Skeletal muscle tissue (tissue), 4 donors: Measurements from ENCODE around the gene OR10A6. TPM values are rescaled to one million over a fixed set of nuclear protein-coding genes. Genes with fewer than 3 reads are reported as not detected.

Experiments used
- H3K27ac ChIP-seq: one replicate; pipeline ENCODE4 v1.7.0; 2013; ENCODE audit warnings: mild to moderate bottlenecking, low read depth, low read length, inconsistent platforms
- H3K27me3 ChIP-seq, 3 donors: one replicate each; pipeline ENCODE4 v1.7.0; 2013; ENCODE audit warnings: low read length in 3 of 3; ENCODE audit not compliant: control insufficient read depth in 3 of 3, insufficient read depth in 3 of 3
- H3K36me3 ChIP-seq, 3 donors: one replicate each; pipeline ENCODE4 v1.7.0; 2013; ENCODE audit warnings: low read length in 3 of 3; ENCODE audit not compliant: control insufficient read depth in 3 of 3, insufficient read depth in 3 of 3
- H3K4me1 ChIP-seq, 3 donors: one replicate each; pipeline ENCODE4 v1.7.0; 2013; ENCODE audit warnings: low read length in 3 of 3, mild to moderate bottlenecking in 3 of 3; ENCODE audit not compliant: control insufficient read depth in 3 of 3, insufficient read depth in 3 of 3
- H3K4me3 ChIP-seq, 3 donors: one replicate each; pipeline ENCODE4 v1.7.0; 2013; ENCODE audit warnings: low read length in 3 of 3
- H3K9ac ChIP-seq, 3 donors: one replicate each; pipeline ENCODE4 v1.7.0; 2013; ENCODE audit warnings: low read length in 3 of 3, mild to moderate bottlenecking in 3 of 3, moderate library complexity in 2 of 3, low read depth in 1 of 3
- H3K9me3 ChIP-seq, 3 donors: one replicate each; pipeline ENCODE4 v1.7.0; 2013; ENCODE audit warnings: low read length in 3 of 3; ENCODE audit not compliant: control insufficient read depth in 3 of 3
- total RNA-seq: library from RNA; depleted of rRNA; stranded (reverse); fragments of >200 nt; gene quantifications from one replicate; pipeline ENCODE4 v1.2.3, GENCODE V29; 2014
- donor health status: Osteomylitis.

OR10A6 gene
- not detected for total RNA-seq

DNA sequence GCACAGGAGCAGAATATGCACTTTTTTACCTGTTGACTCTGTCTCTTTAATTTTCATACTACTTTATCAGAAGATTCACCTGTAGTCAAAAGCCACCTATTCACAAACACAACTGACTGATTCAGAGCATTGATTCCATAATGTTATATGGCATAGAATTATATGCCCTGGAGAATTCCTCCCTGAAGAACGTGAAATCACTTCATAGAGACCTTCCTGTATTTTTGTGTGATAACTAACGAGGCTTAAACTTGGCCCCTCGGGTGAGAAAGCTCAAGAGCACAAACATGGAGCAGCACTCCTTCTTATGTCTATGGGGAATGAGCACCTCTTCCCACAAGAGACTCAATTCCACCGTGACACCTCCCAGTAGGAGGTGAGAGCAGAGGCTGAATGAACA, at the start of gene OR10A6:
Gene OR10A6 (minus strand): TSS at position 101 of the 400 bp plus-strand sequence. CDS start 2,606 bp downstream, outside the sequence.
- Histone ChIP-seq H3K36me3 (no peaks in the 10 kb centered on the region), H3K27ac (no peak within 1 kb of the TSS), H3K9me3 (peaks cover 0 to 3% (median 0%) of the 10 kb centered on the region in 3 donors), H3K4me1 (no peaks in the 10 kb centered on the region), H3K9ac (no peak within 1 kb of the TSS), H3K4me3 (no peak within 1 kb of the TSS), H3K27me3 (no peaks in the 10 kb centered on the region)

GRCh38 chr11:7977232-7977917, 46.3 kb upstream of the OR10A6 start:
- Histone ChIP-seq H3K27me3 (no peaks in the 10 kb centered on the region), H3K27ac (no peak overlapping the region), H3K9me3 (no peaks in the 10 kb centered on the region), H3K9ac (no peak overlapping the region), H3K36me3 (no peaks in the 10 kb centered on the region), H3K4me3 (no peak overlapping the region), H3K4me1 (no peaks in the 10 kb centered on the region)

GRCh38 chr11:7974668-7975067, 43.6 kb upstream of the OR10A6 start:
- H3K9ac ChIP-seq: no peak overlapping the region
- H3K36me3 ChIP-seq: no peaks in the 10 kb centered on the region
- no peaks in the 10 kb centered on the region for H3K9me3 ChIP-seq
- H3K27ac ChIP-seq: no peak overlapping the region
- H3K4me1 ChIP-seq: no peaks in the 10 kb centered on the region
- no peaks in the 10 kb centered on the region for H3K27me3 ChIP-seq
- H3K4me3 ChIP-seq: no peak overlapping the region

DNA sequence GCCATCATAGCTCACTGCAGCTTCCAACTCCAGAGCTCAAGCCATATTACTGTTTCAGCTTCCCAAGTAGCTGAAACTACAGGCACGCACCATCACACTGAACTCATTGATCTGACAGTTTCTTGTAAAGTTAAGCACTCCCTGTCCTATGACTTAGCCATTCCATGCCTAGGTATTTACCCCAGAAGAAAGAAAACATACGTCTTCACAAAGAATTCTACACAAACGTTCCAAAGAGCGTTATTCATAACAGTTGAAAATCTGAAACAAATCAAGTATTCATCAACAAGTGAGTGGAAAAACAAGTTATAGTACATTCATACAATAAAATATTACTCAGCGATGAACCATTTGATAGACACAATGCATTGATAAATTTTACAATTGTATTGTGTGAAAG, 41.9 kb upstream of the OR10A6 start:
- Histone ChIP-seq H3K4me3 (no peak overlapping the region), H3K4me1 (no peaks in the 10 kb centered on the region), H3K9ac (no peak overlapping the region), H3K27me3 (no peaks in the 10 kb centered on the region), H3K36me3 (no peaks in the 10 kb centered on the region), H3K9me3 (no peaks in the 10 kb centered on the region), H3K27ac (no peak overlapping the region)

GRCh38 chr11:7971846-7972245, 40.8 kb upstream of the OR10A6 start:
- H3K27me3 ChIP-seq: no peaks in the 10 kb centered on the region
- no peak overlapping the region for H3K27ac ChIP-seq
- H3K9ac ChIP-seq: no peak overlapping the region
- H3K9me3 ChIP-seq: no peaks in the 10 kb centered on the region
- H3K36me3 ChIP-seq: no peaks in the 10 kb centered on the region
- no peaks in the 10 kb centered on the region for H3K4me1 ChIP-seq
- no peak overlapping the region for H3K4me3 ChIP-seq

DNA sequence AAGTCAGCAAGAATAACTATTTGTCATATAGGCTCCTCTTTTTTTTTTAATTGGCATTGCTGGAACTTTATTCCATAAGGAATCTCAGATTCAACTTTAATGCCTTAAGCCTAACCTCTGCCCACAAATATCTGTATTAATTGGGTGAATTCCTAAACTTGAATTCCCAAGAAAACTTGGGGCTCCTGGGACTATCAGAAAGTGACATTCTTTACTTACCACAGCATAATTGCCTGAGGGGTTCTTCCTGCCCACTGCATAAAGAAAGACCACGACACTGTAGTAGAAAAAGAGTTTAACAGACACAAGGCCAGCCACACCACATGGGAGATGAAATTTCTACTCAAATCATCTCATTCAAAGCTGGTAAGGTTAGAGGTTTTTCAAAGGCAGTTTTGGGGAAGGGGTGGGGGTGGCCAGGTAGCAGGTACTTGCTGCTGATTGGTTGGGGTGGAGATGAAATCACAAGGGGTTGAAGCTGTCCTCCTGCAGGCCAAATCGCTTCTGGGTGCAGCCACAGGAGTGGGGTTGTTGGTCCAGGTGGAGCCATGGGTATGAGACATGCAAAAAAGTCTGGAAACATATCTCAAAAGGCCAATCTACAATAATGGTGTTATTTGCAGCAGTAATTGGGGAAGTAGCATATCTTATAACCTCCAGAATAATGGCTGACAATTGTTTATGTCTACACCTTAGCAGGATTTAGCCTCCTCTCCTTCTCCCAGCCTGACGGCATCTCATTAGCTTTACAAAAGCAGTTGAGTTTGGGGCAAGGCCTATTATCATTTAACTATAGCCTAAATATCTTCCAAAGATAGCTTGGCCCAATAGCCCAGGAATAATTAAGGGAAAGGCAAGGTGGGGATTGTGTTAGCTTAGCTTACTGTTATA, 38.9 kb upstream of the OR10A6 start:
- H3K4me3 ChIP-seq: no peak overlapping the region
- H3K4me1 ChIP-seq: no peaks in the 10 kb centered on the region
- no peak overlapping the region for H3K9ac ChIP-seq
- no peaks in the 10 kb centered on the region for H3K36me3 ChIP-seq
- no peaks in the 10 kb centered on the region for H3K9me3 ChIP-seq
- no peaks in the 10 kb centered on the region for H3K27me3 ChIP-seq
- H3K27ac ChIP-seq: no peak overlapping the region

GRCh38 chr11:7968686-7969085, 37.6 kb upstream of the OR10A6 start:
- Histone ChIP-seq H3K27ac (no peak overlapping the region), H3K4me3 (no peak overlapping the region), H3K36me3 (no peaks in the 10 kb centered on the region), H3K9ac (no peak overlapping the region), H3K4me1 (no peaks in the 10 kb centered on the region), H3K9me3 (no peaks in the 10 kb centered on the region), H3K27me3 (no peaks in the 10 kb centered on the region)

- H3K36me3 ChIP-seq: no peaks in the 10 kb centered on the region
- no peaks in the 10 kb centered on the region for H3K27me3 ChIP-seq
- H3K4me1 ChIP-seq: no peaks in the 10 kb centered on the region
- H3K4me3 ChIP-seq: no peak overlapping the region
- H3K9me3 ChIP-seq: no peaks in the 10 kb centered on the region
- no peak overlapping the region for H3K9ac ChIP-seq
- H3K27ac ChIP-seq: no peak overlapping the region
Measured at GRCh38 chr11:7967826-7968225, 36.8 kb upstream of the OR10A6 start.

GRCh38 chr11:7967097-7967496, 36.0 kb upstream of the OR10A6 start:
- H3K9me3 ChIP-seq: no peaks in the 10 kb centered on the region
- H3K36me3 ChIP-seq: no peaks in the 10 kb centered on the region
- no peak overlapping the region for H3K4me3 ChIP-seq
- H3K27ac ChIP-seq: no peak overlapping the region
- no peaks in the 10 kb centered on the region for H3K27me3 ChIP-seq
- H3K4me1 ChIP-seq: no peaks in the 10 kb centered on the region
- no peak overlapping the region for H3K9ac ChIP-seq

GRCh38 chr11:7965386-7965785, 34.3 kb upstream of the OR10A6 start, which contains the start of gene NLRP10:
TSS of gene NLRP10 (minus strand) at chr11:7965447. CDS start at chr11:7963495, 1,952 bp downstream.
- H3K27me3 ChIP-seq: peaks cover 0 to 5% (median 0%) of the 10 kb centered on the region in 3 donors
- H3K36me3 ChIP-seq: no peaks in the 10 kb centered on the region
- no peaks in the 10 kb centered on the region for H3K4me1 ChIP-seq
- H3K9ac ChIP-seq: no peak within 1 kb of the TSS
- no peak within 1 kb of the TSS for H3K27ac ChIP-seq
- H3K4me3 ChIP-seq: no peak within 1 kb of the TSS
- no peaks in the 10 kb centered on the region for H3K9me3 ChIP-seq
